Measurements from ENCODE around the gene LPO. TPM values are rescaled to one million over a fixed set of nuclear protein-coding genes. Genes with fewer than 3 reads are reported as not detected.

The LPO gene
- total RNA-seq, 1 donor from 2014 or later = 0.27 TPM

DNA sequence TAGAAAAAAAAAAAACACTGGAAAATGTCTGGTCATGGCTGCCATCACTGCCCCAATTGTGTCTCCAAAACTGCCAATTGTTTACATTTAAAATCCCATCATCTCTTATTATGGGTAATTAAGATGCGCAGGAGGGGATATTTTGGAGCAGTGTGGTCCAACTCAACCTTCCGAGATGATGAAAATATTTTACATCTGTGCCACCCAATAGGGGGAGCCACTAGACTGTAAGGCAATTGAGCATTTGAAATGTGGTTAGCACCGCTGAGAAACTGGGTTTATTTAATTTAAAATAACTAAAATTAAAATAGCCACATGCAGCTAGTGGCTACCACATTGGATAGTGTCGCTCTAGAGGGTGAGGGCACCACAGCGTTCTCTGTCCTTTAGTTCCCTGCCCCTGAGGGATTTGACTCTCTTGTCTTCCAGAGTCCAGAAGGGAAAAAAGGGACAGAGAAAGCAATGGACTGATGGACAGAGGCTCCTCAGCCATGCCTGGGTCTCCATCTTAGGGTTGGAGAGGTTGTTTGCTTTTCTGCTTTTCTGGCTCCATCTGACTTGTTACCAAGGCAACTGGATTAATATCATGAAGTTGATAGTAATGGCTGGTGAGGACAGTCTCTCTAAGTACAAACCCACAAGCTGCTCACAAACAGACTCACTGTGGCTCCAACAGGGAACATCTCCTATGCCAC is 38.9 kb downstream of the LPO start:
- DNase-seq (ENCODE audit: low spot score in 2 of 2, unreplicated experiment in 2 of 2) = no peak
- no peaks in the 10 kb centered on the region for H3K9me3 Mint-ChIP-seq
- H3K36me3 Mint-ChIP-seq = no peaks in the 10 kb centered on the region
- H3K27ac Mint-ChIP-seq = no peak overlapping the region
- peaks cover 32% of the 10 kb centered on the region for H3K27me3 Mint-ChIP-seq (ENCODE audit: low read depth)
- H3K4me1 Mint-ChIP-seq = no peaks in the 10 kb centered on the region
- TF ChIP-seq, protein P1, sequence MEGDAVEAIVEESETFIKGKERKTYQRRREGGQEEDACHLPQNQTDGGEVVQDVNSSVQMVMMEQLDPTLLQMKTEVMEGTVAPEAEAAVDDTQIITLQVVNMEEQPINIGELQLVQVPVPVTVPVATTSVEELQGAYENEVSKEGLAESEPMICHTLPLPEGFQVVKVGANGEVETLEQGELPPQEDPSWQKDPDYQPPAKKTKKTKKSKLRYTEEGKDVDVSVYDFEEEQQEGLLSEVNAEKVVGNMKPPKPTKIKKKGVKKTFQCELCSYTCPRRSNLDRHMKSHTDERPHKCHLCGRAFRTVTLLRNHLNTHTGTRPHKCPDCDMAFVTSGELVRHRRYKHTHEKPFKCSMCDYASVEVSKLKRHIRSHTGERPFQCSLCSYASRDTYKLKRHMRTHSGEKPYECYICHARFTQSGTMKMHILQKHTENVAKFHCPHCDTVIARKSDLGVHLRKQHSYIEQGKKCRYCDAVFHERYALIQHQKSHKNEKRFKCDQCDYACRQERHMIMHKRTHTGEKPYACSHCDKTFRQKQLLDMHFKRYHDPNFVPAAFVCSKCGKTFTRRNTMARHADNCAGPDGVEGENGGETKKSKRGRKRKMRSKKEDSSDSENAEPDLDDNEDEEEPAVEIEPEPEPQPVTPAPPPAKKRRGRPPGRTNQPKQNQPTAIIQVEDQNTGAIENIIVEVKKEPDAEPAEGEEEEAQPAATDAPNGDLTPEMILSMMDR (IDR thresholded peaks at IDR 0.05; ENCODE audit: unreplicated experiment) = peak; percentile 41
- H3K4me3 Mint-ChIP-seq = no peak overlapping the region

DNA sequence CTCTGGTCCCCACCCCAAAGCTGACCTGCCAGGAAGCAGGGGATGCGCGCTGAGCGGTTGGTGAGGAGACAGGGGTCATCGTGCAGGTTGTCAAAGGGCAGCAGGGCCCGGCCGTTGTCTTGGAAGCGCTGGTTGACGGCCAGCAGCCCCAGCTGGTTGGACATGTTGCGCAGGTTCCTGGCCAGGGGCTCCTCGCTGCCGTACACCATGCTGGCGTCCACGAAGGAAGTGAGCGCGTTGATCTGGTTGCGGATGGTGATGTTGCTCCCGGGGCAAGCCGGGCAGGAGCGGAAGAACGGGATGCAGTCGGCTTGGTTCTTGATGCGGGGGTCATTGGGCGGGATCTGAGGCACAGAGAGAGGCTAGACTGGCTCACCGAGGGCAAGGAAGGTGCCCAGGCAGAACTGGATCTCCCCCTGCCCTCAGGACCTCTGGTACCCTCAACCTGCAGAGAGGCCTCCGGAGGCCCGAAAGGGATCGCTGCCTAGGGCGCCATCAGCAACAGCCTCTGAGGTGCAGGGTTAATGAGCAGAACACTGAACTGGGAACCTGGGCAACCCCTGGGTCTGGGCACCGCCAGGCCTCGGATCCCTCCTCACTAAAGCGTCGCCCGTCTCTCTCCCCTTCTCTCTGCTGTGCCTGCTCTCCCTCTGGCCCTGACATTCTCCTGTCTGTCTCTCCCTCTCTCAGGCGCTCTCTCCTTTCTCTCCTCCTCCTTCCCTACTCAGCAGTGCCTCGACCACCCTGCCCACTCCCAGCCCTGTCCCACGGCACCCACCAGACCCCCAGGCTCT is 39.6 kb downstream of the LPO start:
- DNase-seq (ENCODE audit: low spot score in 2 of 2, unreplicated experiment in 2 of 2) = no peak
- H3K36me3 Mint-ChIP-seq = no peaks in the 10 kb centered on the region
- no peaks in the 10 kb centered on the region for H3K4me1 Mint-ChIP-seq
- TF ChIP-seq, protein P1 (IDR thresholded peaks at IDR 0.05; ENCODE audit: unreplicated experiment) = no peak
- H3K27me3 Mint-ChIP-seq (ENCODE audit: low read depth) = peaks cover 28% of the 10 kb centered on the region
- H3K9me3 Mint-ChIP-seq = no peaks in the 10 kb centered on the region
- H3K27ac Mint-ChIP-seq = no peak overlapping the region
- H3K4me3 Mint-ChIP-seq = no peak overlapping the region

DNA sequence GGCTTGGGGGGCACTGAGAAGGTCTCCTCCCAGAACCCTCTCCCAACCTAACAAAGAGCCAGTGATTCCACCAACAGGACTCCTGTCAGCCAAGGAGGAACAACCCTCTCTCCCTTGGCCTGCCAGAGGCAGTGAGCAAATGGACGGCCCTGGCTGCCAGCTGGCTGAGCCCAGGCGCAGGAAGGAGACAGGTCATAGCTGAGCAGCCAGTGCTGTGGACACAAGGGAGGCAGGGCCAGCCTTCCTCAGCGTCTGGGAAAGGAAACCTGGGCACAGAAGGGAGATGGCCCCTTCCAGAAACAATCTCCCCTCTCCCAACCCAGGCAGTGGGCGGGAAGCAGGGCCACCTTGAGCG is 40.3 kb downstream of the LPO start:
- DNase-seq (ENCODE audit: low spot score in 2 of 2, unreplicated experiment in 2 of 2) = no peak
- H3K4me1 Mint-ChIP-seq = no peaks in the 10 kb centered on the region
- H3K27ac Mint-ChIP-seq = no peak overlapping the region
- no peaks in the 10 kb centered on the region for H3K9me3 Mint-ChIP-seq
- TF ChIP-seq, protein P1 (IDR thresholded peaks at IDR 0.05; ENCODE audit: unreplicated experiment) = no peak
- H3K36me3 Mint-ChIP-seq = no peaks in the 10 kb centered on the region
- peaks cover 27% of the 10 kb centered on the region for H3K27me3 Mint-ChIP-seq (ENCODE audit: low read depth)
- H3K4me3 Mint-ChIP-seq = no peak overlapping the region

DNA sequence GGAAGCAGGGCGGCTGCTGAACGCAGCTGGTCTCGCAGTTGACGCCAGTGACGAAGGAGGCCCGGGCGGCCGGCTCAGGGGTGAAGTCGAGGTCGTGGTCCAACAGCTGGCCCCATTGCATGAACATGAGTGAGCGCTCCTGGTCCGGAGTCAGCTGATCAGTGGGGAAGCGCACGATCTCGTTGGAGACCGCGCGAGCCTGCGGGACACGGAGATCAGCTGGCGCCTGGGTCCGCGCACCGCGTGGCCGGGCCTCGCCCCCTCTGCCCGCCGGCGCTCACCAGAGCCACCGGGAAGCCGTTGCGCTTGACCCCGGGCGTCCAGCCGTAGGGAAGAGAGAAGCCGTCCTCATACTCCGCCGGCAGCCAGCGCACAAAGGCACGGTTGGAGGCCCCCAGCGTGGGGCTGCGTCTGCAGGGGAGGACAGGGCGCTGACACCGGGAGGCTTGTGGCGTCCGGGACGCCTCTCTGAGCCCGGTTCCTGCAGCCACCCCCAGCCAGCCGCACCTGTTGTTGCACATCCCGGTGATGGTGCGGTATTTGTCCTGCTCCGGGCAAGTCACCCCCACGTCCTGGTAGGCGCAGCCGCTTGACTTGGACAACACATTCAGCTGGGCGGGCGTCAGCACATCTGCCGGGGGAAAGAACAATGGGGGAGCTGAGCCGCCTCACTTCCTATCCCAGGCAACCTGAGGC is 40.8 kb downstream of the LPO start:
- no peak for DNase-seq (ENCODE audit: low spot score in 2 of 2, unreplicated experiment in 2 of 2)
- TF ChIP-seq, protein P1 (IDR thresholded peaks at IDR 0.05; ENCODE audit: unreplicated experiment) = no peak
- Mint-ChIP-seq H3K4me1 (no peaks in the 10 kb centered on the region), H3K27me3 (ENCODE audit: low read depth) (peaks cover 25% of the 10 kb centered on the region), H3K36me3 (no peaks in the 10 kb centered on the region), H3K4me3 (no peak overlapping the region), H3K27ac (no peak overlapping the region), H3K9me3 (no peaks in the 10 kb centered on the region)

DNA sequence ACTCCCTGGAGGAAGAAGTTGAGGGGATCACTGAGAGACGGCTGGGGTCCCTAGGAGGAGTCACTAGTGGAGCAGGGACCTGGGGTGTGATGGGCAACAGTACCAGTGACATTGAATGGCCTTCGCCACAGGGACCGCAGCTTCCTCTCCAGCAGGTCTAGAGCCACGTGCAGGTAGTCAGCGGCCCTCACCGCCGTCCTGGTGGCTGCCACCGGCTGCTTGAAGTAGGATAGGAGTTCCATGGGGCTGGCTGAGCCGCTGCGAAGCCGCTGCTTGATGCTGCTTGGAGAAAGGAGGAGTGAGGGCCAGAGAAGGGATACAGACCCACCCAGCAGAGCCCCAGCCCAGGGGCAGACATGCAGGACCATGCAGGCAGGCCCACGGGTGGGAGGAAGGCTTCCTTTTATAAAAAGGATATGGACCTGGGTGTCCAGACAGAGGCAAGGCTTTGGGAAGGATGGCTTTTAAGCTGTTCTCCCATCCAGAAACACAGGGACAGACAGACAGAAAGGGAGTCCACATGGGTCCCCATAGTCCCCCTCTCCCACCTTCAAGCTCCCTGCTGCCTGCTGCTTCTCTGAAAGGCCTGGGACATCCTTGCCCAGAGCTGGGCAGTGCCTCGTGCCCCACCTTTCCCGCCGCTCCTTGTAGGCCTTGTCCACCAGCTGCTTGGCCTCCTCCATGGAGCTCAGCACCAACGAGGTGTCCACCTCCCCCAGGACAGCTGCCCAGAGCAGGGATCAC is 41.5 kb downstream of the LPO start:
- no peak for DNase-seq (ENCODE audit: low spot score in 2 of 2, unreplicated experiment in 2 of 2)
- Mint-ChIP-seq H3K4me1 (no peaks in the 10 kb centered on the region), H3K27ac (no peak overlapping the region), H3K27me3 (ENCODE audit: low read depth) (peaks cover 27% of the 10 kb centered on the region), H3K36me3 (no peaks in the 10 kb centered on the region), H3K4me3 (no peak overlapping the region), H3K9me3 (no peaks in the 10 kb centered on the region)
- TF ChIP-seq, protein P1 (IDR thresholded peaks at IDR 0.05; ENCODE audit: unreplicated experiment) = no peak
